ENCODE results near the gene TLR6. TPM values are rescaled to one million over a fixed set of nuclear protein-coding genes. Genes with fewer than 3 reads are reported as not detected.
A peak's percentile ranks its signal among the peaks of the same experiment; 100 is the strongest.

TLR6 gene
- total RNA-seq, 1 donor from 2014 or later = 1.5 TPM

GRCh38 chr4:38869511-38869910 lies 12.9 kb upstream of the TLR6 start:
- ATAC-seq (no peak), DNase-seq (ENCODE audit: missing footprints) (no peak)
- intact Hi-C loops (cut with DNase I) = no loop called here

GRCh38 chr4:38868059-38868960 lies 11.7 kb upstream of the TLR6 start:
- peak; percentile 75 for DNase-seq (ENCODE audit: missing footprints)
- intact Hi-C loops (cut with DNase I) = no loop called here
- ATAC-seq = peak; percentile 62

DNA sequence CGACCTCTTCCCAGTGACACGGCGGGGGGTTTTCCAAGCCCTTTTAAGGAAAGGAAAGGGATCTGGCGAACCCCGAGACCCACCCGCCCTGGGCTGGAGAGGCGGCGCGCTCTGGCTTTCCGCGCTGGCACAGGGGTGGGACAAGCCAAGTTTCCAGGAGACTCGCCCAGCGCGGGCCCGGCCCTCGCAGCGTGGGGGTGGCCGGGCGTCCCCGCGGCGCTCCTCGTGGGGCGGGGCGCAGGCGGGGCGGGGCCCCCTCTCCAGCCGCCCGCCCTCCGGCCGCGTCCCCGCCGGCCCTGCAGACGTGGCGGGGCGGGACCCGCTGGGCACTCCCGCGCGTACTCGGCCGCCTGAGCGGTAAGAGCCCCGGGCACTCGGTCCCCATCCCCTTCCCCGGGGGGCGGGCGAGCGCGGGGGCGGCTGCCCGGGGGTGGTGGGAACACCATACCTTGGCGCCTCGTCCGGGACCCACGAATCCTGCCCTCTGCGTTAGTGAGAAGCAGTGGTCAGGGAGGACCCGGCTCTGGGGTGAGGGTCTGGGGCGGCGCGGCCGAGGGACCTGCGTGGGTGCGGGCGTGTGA lies 11.0 kb upstream of the TLR6 start, which contains the start of gene FAM114A1:
Gene FAM114A1 (plus strand): TSS at position 329 of the 581 bp plus-strand sequence. CDS start 10,273 bp downstream, outside the sequence.
- ATAC-seq (peak; percentile 98), DNase-seq (ENCODE audit: missing footprints) (peak; percentile 92)
- intact Hi-C loops (cut with DNase I) = no loop called here

GRCh38 chr4:38866973-38867477 lies 10.4 kb upstream of the TLR6 start:
- intact Hi-C loops (cut with DNase I) = no loop called here
- ATAC-seq = no peak
- DNase-seq (ENCODE audit: missing footprints) = no peak

DNA sequence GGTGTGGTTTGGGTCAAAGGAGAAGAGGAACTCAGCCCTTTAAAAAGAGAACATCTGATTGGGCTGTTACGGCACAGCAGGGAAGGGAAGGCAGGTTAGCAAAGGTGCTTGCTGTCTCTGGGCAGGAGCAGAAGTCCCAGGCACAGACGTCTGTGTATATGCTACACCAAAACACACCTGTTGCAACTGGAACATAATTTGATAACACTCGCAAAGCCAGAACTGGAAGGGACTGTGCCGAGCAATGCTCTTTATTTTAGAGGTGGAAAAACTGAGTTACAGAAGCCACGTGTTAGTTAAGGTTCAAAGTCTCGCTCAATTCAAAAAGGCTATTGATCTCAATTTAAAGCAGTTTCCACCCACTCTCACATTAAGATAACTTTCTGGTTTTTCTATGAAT lies 8.8 kb upstream of the TLR6 start:
- intact Hi-C loops (cut with DNase I) = no loop called here
- ATAC-seq (no peak), DNase-seq (ENCODE audit: missing footprints) (no peak)

DNA sequence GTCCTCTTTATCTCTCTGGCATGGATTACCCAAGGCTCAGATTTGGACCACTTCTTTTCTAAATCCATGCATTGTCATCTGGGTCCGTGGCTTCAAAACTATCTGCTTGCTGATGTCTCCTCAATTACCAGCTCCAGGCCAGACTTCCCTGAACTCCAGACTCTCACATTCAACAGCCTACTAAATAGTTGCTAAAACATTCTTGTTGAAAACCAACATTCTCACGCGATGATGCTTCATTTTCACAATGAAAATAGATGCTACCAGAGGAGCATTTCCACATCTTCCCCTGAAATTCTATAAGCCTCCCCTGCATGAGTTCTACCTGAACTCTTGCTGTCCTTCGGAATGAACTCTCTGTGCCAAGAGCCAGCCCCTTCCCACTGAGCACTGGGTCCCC lies 5.2 kb upstream of the TLR6 start:
- intact Hi-C loops (cut with DNase I) = no loop called here
- DNase-seq (ENCODE audit: missing footprints) = no peak
- no peak for ATAC-seq

DNA sequence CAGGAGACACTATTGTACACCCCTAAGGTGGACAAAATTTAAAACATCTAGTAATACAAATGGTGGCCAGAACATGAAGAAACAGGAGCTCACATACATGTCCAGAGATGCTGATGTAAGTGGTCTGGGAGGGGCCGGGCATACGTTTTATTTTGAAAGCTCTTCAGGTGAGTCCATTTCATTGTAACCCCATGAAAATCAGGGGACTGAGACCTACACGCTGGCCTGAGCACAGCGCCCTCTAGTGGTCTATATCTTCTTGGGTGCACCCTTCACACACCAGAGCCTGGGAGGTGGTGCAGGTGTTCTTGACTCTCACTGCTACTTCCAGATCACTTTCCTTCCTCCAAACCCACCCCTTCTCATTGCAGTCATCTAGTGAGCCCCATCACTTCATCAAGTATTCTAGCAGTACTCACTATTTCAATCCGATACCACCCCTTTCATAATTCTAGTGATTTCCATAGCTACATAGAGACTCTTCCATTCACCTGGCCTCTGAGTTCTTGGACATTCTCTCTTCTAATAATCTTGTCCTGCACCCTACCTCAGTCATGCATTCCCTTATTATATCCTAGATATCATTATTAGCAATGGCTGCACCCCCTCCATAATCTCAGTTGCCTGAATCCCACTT lies 4.3 kb upstream of the TLR6 start:
- peak; percentile 74 for DNase-seq (ENCODE audit: missing footprints)
- intact Hi-C loops (cut with DNase I) = no loop called here
- no peak for ATAC-seq

DNA sequence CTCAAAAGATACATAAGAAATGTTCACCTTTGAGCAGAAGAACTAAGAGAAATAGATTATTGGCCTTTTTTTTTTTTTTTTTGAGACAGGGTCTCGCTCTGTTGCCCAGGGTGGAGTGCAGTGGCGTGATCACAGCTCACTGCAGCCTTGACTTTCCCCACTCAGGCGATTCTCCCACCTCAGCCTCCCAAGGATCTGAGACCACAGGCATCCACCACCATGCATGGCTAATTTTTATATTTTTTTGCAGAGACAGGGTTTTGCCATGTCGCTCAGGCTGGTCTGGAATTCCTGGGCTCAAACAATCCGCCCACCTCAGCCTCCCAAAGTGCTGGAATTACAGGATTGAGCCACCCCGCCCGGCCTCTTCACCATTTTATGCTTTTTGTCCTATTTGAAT lies 2.9 kb upstream of the TLR6 start:
- intact Hi-C loops (cut with DNase I) = no loop called here
- ATAC-seq (no peak), DNase-seq (ENCODE audit: missing footprints) (no peak)

- DNase-seq (ENCODE audit: missing footprints) = no peak
- intact Hi-C loops (cut with DNase I) = no loop called here
- no peak for ATAC-seq
Measured at GRCh38 chr4:38858097-38858420, 1.4 kb upstream of the TLR6 start.

DNA sequence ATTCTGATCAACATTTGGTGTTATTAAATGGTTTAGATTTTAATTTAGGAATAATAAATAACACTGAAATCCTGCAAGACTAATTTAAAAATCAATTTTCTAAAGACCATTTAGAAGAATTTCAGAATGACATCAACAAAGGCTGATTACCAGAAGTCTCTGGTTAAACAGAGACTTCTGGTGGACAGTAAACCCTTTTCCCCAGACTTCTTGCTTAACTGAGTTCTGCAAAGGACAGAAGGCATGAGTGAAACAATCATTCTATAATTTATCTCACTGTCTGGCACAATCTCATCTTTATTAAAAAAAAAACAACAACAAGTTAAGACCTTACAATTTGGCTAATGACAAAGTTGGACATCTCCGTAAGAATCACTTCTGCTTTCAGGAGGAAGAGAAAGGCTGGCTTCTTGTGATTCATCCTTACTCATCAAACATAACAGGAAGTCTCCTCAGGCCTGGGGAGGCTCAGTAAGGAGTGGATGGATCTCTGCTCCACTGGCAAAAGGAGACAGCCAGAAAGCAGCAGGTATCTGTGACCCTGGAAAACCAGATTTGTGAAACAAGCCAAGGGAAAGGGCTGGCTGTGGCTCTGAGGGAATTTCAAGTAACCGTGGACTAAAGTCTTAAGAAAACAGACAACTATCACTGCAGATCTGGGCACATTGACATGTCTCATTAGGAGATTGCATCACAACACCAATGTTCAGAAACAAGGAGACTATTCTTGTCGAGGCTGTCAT lies 908 bp upstream of the TLR6 start:
- no peak for DNase-seq (ENCODE audit: missing footprints)
- peak; percentile 89 for ATAC-seq
- intact Hi-C loops (cut with DNase I) = loop anchor here (2.0 kb wide), 1 partner anchor 99 kb away; no protein-coding TSS in a partner anchor

DNA sequence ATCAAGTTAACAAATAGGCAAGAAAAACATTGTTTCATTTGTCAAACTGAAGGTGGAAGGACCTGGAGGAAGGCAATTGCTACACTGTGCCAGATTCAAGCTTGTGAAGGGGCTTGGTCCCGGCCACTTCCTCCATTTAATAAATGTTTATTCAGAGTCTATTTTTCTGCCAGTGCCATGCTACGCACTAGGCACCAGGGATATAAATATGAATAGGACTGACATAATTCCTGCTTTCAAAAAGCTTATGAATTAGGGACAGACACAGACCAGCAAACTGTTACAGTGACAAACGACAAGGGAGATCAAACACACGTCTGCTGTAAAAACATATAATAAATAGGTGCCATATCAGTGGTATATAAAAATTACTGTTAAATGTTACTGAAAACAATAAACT lies 571 bp downstream of the TLR6 start:
- DNase-seq (ENCODE audit: missing footprints) = no peak
- ATAC-seq = no peak
- intact Hi-C loops (cut with DNase I) = loop anchor here (2.0 kb wide), 1 partner anchor 97 kb away; no protein-coding TSS in a partner anchor

DNA sequence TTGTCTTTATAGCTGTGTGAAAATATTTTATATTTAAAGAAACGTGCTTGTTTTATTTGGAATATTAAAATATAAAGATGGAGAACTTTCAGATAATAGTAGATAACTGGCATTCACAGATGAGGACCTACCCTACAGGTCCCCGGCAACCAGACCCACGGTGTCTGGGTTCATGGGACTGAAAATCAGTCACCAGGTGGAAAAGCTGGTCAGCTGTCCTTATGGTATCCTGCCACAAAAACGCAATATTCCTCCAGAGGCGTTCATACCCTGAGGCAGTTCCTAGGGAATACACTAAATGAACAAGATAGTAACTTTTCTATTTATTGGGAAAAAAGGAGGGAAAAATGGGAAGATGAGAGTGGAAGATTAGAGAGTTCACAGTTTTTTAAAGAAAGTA lies 1.2 kb downstream of the TLR6 start:
- no peak for DNase-seq (ENCODE audit: missing footprints)
- intact Hi-C loops (cut with DNase I) = no loop called here
- no peak for ATAC-seq

DNA sequence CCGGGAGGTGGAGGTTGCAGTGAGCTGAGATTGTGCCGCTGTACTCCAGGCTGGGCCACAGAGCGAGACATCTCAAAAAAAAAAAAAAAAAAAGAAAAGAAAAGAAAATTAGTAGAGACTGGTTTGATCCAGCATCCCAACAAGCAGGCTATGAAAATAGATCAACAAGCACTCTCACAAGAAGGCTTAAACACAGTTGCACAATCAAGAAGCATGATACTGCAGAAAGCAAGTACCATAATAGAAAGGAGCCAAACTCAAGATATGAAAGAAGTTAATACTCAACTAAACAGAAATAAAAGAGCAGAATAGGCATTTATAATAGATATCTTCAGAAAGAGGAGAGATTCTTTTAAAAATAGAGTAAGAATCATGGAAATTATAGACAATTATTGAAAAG lies 10.6 kb downstream of the TLR6 start:
- DNase-seq (ENCODE audit: missing footprints) = no peak
- ATAC-seq = no peak
- intact Hi-C loops (cut with DNase I) = no loop called here

GRCh38 chr4:38842994-38843393 lies 13.6 kb downstream of the TLR6 start:
- intact Hi-C loops (cut with DNase I) = no loop called here
- no peak for DNase-seq (ENCODE audit: missing footprints)
- no peak for ATAC-seq

- DNase-seq (ENCODE audit: missing footprints) (no peak), ATAC-seq (no peak)
- intact Hi-C loops (cut with DNase I) = no loop called here
Measured at GRCh38 chr4:38837849-38838248, 18.8 kb downstream of the TLR6 start.

- ATAC-seq = no peak
- no peak for DNase-seq (ENCODE audit: missing footprints)
Measured at GRCh38 chr4:38837334-38837733, 19.3 kb downstream of the TLR6 start.

DNA sequence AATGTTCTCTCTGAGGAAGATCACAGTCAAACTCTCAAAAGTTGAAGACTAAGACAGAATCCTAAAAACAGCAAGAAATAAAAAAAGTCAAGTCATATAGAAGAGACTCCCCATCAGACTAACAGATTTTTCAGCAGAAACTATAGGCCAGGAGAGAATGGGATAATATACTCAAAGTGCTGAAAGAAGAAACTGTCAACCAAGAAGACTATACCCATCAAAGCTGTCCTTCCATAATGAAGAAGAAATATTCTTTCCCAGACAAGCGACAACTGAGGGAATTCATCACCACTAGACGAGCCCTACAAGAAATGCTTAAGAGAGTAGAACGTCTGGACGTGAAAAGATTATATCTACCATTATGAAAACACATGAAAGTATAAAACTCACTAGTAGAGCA lies 22.0 kb downstream of the TLR6 start:
- ATAC-seq = no peak
- intact Hi-C loops (cut with DNase I) = no loop called here
- no peak for DNase-seq (ENCODE audit: missing footprints)

More at GRCh38 chr4:38837334-38837733, 19.3 kb downstream of the TLR6 start:
- intact Hi-C loops (cut with DNase I) = no loop called here

GRCh38 chr4:38832624-38833528 lies 23.7 kb downstream of the TLR6 start:
- ATAC-seq (no peak), DNase-seq (ENCODE audit: missing footprints) (no peak)
- intact Hi-C loops (cut with DNase I) = no loop called here

All from Right ventricle myocardium inferior (tissue), 1 donor.